Peyer's patch (tissue), 4 donors: ENCODE measurements around the gene C1QC.

Experiments
- CTCF ChIP-seq, 6 experiments: fragments of 450-650 bp in 4 of 6; fragments of 200-600 bp in 2 of 6; sonication (generic) in 1 of 6; IDR thresholded peaks; one replicate each; pipeline ENCODE4 v1.5.1; 2017 to 2019; ENCODE audit warnings: antibody characterized with exemption in 6 of 6, mild to moderate bottlenecking in 3 of 6, moderate library complexity in 1 of 6
- POLR2A ChIP-seq, 2 donors: fragments of 450-650 bp; IDR thresholded peaks; one replicate each; pipeline ENCODE4 v1.5.1; 2017; ENCODE audit warnings: antibody characterized with exemption in 2 of 2, mild to moderate bottlenecking in 2 of 2, moderate library complexity in 2 of 2

DNA sequence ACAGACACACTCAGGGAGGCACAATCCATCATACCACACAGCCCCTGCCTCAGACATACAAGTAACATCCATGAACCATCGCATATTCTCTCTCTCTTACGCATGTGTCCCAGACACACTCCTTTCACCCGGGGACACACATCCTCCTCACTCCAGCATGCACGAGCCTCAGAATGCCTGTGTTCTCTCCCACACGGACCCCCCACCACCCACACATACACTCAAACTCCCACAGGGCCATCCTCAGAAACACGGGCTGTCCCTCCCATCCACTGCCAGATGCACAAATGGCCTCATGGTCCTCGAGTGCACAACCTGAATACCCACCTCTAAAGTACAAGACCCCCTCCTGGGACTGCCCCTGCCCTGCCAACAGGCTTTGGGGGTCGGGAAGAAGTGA lies 2.2 kb upstream of the C1QC start:
- TF ChIP-seq CTCF (IDR thresholded peaks at IDR 0.05) (no peak), POLR2A (IDR thresholded peaks at IDR 0.05) (no peak)
